Activated CD4-positive, alpha-beta T cell treated with anti-CD3 and anti-CD28 coated beads, Interleukin-2, amount 50 U/mL, for 24 hours (primary cell): Measurements from ENCODE around the gene EVX2.

Experiments
- DNase-seq, 2 donors: peaks; one replicate each; pipeline ENCODE4 v3.0.0-alpha.2; 2020; ENCODE audit warnings: low read depth in 1 of 2, low spot score in 1 of 2

EVX2 gene

GRCh38 chr2:176082824-176083751 lies 674 bp downstream of the EVX2 start:
- no peak for DNase-seq

- no peak for DNase-seq
These were observed 1.3 kb downstream of the EVX2 start for GRCh38 chr2:176082525-176082823.

GRCh38 chr2:176081837-176082524 lies 1.8 kb downstream of the EVX2 start:
- no peak for DNase-seq

- no peak for DNase-seq
These were observed 2.4 kb downstream of the EVX2 start for GRCh38 chr2:176081376-176081836.

GRCh38 chr2:176080540-176081375 lies 3.0 kb downstream of the EVX2 start:
- no peak for DNase-seq

GRCh38 chr2:176079831-176080539 lies 3.8 kb downstream of the EVX2 start:
- DNase-seq: no peak

GRCh38 chr2:176079285-176079830 lies 4.4 kb downstream of the EVX2 start:
- no peak for DNase-seq

GRCh38 chr2:176078541-176079284 lies 5.0 kb downstream of the EVX2 start:
- DNase-seq: no peak

- DNase-seq: no peak
These were observed 7.0 kb downstream of the EVX2 start for GRCh38 chr2:176076796-176077195.

- DNase-seq: no peak
These were observed 7.7 kb downstream of the EVX2 start for GRCh38 chr2:176076063-176076462.

GRCh38 chr2:176075481-176075880 lies 8.3 kb downstream of the EVX2 start:
- no peak for DNase-seq

- DNase-seq: no peak
These were observed 8.8 kb downstream of the EVX2 start for GRCh38 chr2:176074919-176075425.

- no peak for DNase-seq
These were observed 10.5 kb downstream of the EVX2 start for GRCh38 chr2:176072951-176073904.

- DNase-seq: no peak
These were observed 11.5 kb downstream of the EVX2 start for GRCh38 chr2:176072292-176072669.

GRCh38 chr2:176071330-176072291 lies 12.2 kb downstream of the EVX2 start:
- DNase-seq: no peak

- DNase-seq: no peak
These were observed 15.3 kb downstream of the EVX2 start for GRCh38 chr2:176068419-176068832.

GRCh38 chr2:176067589-176068418 lies 16.0 kb downstream of the EVX2 start:
- DNase-seq: no peak
